HEK293T (cell line): ENCODE measurements around the gene KIF16B.

ENCODE experiments used
- CTCF ChIA-PET: fragments of 350-600 bp; formaldehyde crosslinking; extraction: SDS; loops from one replicate; lab custom pipeline; 2021; ENCODE audit warnings: antibody characterized with exemption, inconsistent platforms; lab: Yijun Ruan, JAX
- POLR2A ChIA-PET: fragments of 350-600 bp; formaldehyde crosslinking; extraction: SDS; loops from one replicate; lab custom pipeline; 2020; ENCODE audit warnings: antibody characterized with exemption, inconsistent platforms; lab: Yijun Ruan, JAX
- DNase-seq: peaks from one replicate; pipeline ENCODE4 v3.0.0; 2012; ENCODE audit warnings: mixed read lengths; ENCODE audit errors: extremely low spot score
- ARNT ChIP-seq: fragments of 450-650 bp; IDR thresholded peaks from 2 replicates; pipeline ENCODE4 v1.6.1; 2017; ENCODE audit warnings: mild to moderate bottlenecking
- BHLHE40 ChIP-seq: fragments of 450-650 bp; IDR thresholded peaks from 2 replicates; pipeline ENCODE4 v1.6.1; 2016; ENCODE audit warnings: mild to moderate bottlenecking, moderate library complexity, borderline replicate concordance
- CTBP1 ChIP-seq: fragments of 450-650 bp; IDR thresholded peaks from 2 replicates; pipeline ENCODE4 v1.6.1; 2016; ENCODE audit warnings: borderline replicate concordance
- ELF4 ChIP-seq: fragments of 450-650 bp; IDR thresholded peaks from 2 replicates; pipeline ENCODE4 v1.6.1; 2017; ENCODE audit warnings: antibody characterized with exemption
- FOXA1 ChIP-seq: fragments of 450-650 bp; IDR thresholded peaks from 2 replicates; pipeline ENCODE4 v1.6.1; 2016; ENCODE audit warnings: mild to moderate bottlenecking
- FOXK2 ChIP-seq: fragments of 450-650 bp; IDR thresholded peaks from 2 replicates; pipeline ENCODE4 v1.6.1; 2016; ENCODE audit warnings: mild to moderate bottlenecking
- FOXM1 ChIP-seq: fragments of 450-650 bp; IDR thresholded peaks from 2 replicates; pipeline ENCODE4 v1.6.1; 2017; ENCODE audit warnings: mild to moderate bottlenecking, borderline replicate concordance
- HDGF ChIP-seq: fragments of 450-650 bp; IDR thresholded peaks from 2 replicates; pipeline ENCODE4 v1.6.1; 2017; ENCODE audit warnings: antibody characterized with exemption, borderline replicate concordance
- L3MBTL2 ChIP-seq: fragments of 450-650 bp; conservative IDR thresholded peaks from 2 replicates; pipeline ENCODE4 v1.6.1; 2016; ENCODE audit warnings: mild to moderate bottlenecking
- LEF1 ChIP-seq: fragments of 450-650 bp; IDR thresholded peaks from 2 replicates; pipeline ENCODE4 v1.6.1; 2017; ENCODE audit warnings: mild to moderate bottlenecking, borderline replicate concordance
- NFRKB ChIP-seq: fragments of 450-650 bp; IDR thresholded peaks from 2 replicates; pipeline ENCODE4 v1.6.1; 2016; ENCODE audit warnings: mild to moderate bottlenecking, moderate library complexity
- SP1 ChIP-seq: fragments of 450-650 bp; IDR thresholded peaks from 2 replicates; pipeline ENCODE4 v1.6.1; 2017
- SUZ12 ChIP-seq: fragments of 450-650 bp; IDR thresholded peaks from 2 replicates; pipeline ENCODE4 v1.6.1; 2016; ENCODE audit warnings: mild to moderate bottlenecking
- TARDBP ChIP-seq: fragments of 450-650 bp; IDR thresholded peaks from 2 replicates; pipeline ENCODE4 v1.6.1; 2016
- ZNF384 ChIP-seq: fragments of 450-650 bp; IDR thresholded peaks from 2 replicates; pipeline ENCODE4 v1.6.1; 2016
- TF ChIP-seq, protein P1 (sequence below): fragments of 450-650 bp; IDR thresholded peaks from 2 replicates; pipeline ENCODE4 v1.6.1; 2016

Gene KIF16B

DNA sequence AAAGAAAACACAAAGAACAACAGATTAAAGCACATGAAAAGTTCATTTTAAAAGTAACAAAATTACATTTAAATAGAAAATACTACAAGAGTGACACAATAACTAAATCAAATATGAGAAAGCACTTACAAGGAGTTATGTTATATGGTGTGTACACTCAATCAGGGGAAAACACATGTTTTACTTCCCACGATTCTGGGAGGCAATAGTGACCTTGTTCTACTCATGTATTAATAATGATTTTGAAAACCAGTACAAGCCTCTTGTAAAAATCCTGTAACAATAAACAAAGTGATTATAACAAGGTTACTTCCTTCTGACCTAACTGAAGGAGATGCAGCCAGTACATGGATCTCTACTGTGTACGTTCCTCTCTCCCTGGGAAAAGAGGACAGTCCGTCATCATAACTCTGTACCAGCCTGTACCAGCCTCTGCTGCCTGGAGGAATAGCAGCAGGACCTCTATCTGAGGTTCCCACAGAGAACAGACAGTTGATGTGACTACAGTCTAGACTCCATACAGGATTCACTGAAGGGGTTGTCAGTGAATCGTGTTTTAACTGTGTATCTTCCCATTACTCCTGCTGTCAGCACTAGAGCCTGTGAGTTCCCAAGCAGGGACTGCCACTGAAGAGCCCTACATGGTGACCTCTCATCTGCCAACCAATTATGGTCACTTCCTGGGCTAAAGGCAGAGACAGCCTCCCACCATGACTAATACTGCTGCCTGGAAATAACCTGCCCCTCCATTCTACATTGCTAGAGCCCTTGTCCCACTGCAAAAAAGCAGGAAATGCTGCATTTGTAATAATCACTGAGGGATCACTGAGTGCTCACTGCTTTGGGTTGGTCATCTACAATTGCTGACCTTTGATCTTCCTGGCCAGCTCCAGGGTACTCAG lies 149.7 kb downstream of the KIF16B start:
- CTCF ChIA-PET = no interaction called here
- no peak for DNase-seq
- POLR2A ChIA-PET = no interaction called here
- no peak for TF ChIP-seq ELF4

DNA sequence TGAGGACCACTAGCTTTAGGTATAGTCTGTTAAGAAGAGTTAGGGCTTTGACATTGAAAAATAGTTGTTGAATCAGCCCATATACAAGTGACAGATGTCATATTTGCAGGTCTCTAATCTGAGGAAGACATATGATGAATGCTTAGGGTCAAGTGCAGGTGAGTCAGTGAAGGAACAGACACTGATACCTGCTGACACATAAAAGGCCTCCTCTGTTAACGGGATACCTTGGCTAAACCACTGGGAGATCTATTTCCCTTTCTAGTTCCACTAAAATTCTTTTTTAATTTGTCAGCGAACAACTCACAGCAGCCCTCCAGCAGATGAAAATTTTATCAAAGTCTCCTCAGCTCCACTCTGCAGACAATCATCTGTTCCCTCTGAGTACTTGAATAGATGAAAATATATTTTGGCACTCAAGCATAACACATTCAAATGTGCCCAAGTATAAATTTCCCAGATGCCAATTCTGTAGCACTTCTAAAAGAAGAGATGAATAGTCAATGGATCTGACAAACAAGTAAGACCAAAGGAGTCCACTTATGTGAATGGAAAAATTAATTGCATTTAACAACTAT lies 154.0 kb downstream of the KIF16B start:
- CTCF ChIA-PET = no interaction called here
- no peak for TF ChIP-seq ZNF384
- no peak for TF ChIP-seq TARDBP
- no peak for TF ChIP-seq HDGF
- no peak for TF ChIP-seq FOXM1
- no peak for TF ChIP-seq NFRKB
- TF ChIP-seq BHLHE40 = no peak
- no peak for TF ChIP-seq SUZ12
- TF ChIP-seq, protein P1, sequence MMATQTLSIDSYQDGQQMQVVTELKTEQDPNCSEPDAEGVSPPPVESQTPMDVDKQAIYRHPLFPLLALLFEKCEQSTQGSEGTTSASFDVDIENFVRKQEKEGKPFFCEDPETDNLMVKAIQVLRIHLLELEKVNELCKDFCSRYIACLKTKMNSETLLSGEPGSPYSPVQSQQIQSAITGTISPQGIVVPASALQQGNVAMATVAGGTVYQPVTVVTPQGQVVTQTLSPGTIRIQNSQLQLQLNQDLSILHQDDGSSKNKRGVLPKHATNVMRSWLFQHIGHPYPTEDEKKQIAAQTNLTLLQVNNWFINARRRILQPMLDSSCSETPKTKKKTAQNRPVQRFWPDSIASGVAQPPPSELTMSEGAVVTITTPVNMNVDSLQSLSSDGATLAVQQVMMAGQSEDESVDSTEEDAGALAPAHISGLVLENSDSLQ = no peak
- TF ChIP-seq ELF4 = no peak
- no peak for TF ChIP-seq CTBP1
- no peak for TF ChIP-seq FOXA1
- no peak for TF ChIP-seq LEF1
- TF ChIP-seq ARNT = no peak
- TF ChIP-seq L3MBTL2 = no peak
- TF ChIP-seq FOXK2 = no peak
- no peak for TF ChIP-seq SP1
- POLR2A ChIA-PET = no interaction called here
- no peak for DNase-seq

DNA sequence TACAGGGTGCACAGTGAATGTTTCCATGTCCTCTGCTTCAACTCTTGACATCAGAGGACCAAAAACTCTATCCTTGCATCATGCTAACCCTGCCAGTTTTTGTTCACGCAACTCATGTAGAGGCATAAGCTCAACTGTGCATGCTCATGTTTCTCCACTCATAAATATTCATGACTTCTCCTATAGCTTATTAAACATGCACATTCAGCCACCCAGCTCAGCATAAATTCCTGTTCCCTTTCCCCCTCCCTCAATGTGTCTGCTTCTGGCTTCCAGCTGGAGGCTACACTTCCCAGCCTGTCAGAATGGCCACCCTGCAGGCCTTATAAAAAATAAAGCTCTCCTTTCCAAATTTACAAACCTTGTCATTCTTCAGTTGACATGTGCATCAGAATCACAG lies 154.6 kb downstream of the KIF16B start:
- ChIA-PET CTCF (no interaction called here), POLR2A (no interaction called here)
- TF ChIP-seq ARNT (no peak), LEF1 (no peak), CTBP1 (no peak), FOXK2 (no peak), BHLHE40 (no peak), SUZ12 (no peak), NFRKB (no peak), ELF4 (no peak), FOXA1 (no peak), HDGF (no peak)
- TF ChIP-seq, protein P1 = no peak
- DNase-seq = no peak

DNA sequence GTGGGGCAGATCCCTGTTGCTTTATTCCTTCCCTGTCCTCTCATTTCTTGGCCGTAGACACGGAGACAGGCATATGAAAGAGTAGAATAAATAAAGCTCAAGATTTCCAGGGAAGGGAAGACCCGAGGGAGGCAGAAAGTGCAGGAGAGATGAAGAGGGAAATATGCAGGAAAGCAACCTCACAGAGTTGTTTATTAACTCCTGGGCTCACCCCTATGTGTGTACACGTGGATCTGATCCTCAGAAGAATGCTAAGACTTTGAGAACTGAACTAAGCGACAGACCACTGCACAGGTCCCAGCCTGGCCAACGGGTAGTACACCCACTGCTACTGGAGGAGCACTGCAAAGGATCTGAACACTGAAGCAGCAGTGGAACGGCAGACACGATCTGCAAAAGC lies 156.2 kb downstream of the KIF16B start:
- ChIA-PET CTCF (no interaction called here), POLR2A (no interaction called here)
- TF ChIP-seq CTBP1 (no peak), FOXK2 (no peak), ARNT (no peak), SUZ12 (no peak), FOXM1 (no peak), NFRKB (no peak), ELF4 (no peak), FOXA1 (no peak), LEF1 (no peak)
- TF ChIP-seq, protein P1 = no peak
- DNase-seq = no peak

DNA sequence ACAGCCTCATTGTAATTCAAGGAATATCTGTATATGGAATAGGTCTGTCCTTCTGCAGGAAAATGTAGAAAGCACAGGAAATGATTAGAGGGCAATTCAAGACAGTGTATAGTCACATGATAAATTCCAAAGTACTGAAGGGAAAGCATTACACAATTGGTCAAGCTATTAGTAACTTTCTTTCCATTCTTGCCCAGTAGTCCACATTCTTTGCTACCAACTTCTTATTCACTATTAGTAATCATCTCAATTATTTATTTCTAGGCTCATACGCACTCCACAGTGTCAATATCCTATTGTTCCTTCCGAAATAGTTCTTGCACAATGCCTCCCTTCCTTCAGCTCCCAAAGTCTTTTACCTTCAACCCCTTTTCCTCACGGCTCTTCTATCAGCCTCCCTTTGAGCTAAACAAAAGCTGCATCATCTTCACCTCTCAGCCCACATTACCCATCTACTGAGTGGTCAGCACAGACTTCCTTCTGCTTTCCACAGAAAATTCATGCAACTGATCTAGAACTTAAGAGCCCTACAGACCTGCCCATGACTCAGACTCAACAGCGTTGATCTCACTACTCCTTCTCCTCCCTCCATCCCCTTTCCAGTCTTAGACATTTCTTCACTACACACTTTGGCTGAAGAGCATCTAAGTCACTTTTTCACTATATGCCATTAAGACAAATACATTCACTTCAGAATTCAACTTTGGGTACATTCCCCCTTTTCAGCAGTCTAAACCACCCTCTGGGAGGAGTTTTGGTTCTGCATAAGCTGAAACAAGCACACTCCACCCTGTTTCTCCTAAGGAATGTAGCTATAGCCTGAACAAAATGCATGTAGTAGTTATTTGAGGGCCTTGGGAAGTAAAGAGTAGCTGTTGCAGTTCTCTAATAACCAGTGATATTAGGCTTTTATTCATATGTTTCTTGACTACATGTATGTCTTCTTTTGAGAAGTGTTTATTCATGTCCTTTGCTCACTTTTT lies 157.9 kb downstream of the KIF16B start:
- CTCF ChIA-PET = no interaction called here
- TF ChIP-seq ZNF384 = no peak
- TF ChIP-seq ELF4 = no peak
- TF ChIP-seq HDGF = no peak
- TF ChIP-seq LEF1 = no peak
- no peak for TF ChIP-seq BHLHE40
- TF ChIP-seq, protein P1 = no peak
- no peak for DNase-seq
- POLR2A ChIA-PET = no interaction called here
